Pancreas (tissue), 10 donors: ENCODE data around the gene CGREF1. TPM values are rescaled to one million over a fixed set of nuclear protein-coding genes. Genes with fewer than 3 reads are reported as not detected.
A peak's percentile ranks its signal among the peaks of the same experiment; 100 is the strongest.
"Not testable (repeated sequence)": the region's sequence is repeated elsewhere in the genome, so short reads cannot be mapped to it uniquely, and the experiment has no call there.

Experiments used
- ATAC-seq, 4 donors: fragments of 200-7000 bp; cut with Tn5 transposase; one replicate each; pipeline versions ENCODE4 v1.8.0 to v1.9.1; 2020; ENCODE audit warnings: mild to moderate bottlenecking in 4 of 4, moderate library complexity in 4 of 4
- DNase-seq, 6 donors: peaks; one replicate each; pipeline ENCODE4 v3.0.0-alpha.2; 2020
- FAIRE-seq: peaks from 2 replicates; lab custom pipeline; 2012; peaks lifted over from hg19 to GRCh38; lab: Jason Lieb, UNC
- H3K27ac ChIP-seq, 4 donors: fragments of 200-600 bp; sonication (generic); 1 replicate in 3 of 4; 2 replicates in 1 of 4; pipeline versions ENCODE4 v1.5.0 to v1.8.0; 2020
- H3K27me3 ChIP-seq, 4 donors: fragments of 200-600 bp; one replicate each; pipeline ENCODE4 v1.8.0; 2021
- H3K36me3 ChIP-seq, 3 donors: fragments of 200-600 bp; sonication (generic) in 1 of 3; one replicate each; pipeline versions ENCODE4 v1.5.0 to v1.8.0; 2020 to 2021
- H3K4me1 ChIP-seq, 3 donors: fragments of 200-600 bp; one replicate each; pipeline ENCODE4 v1.8.0; 2021
- H3K4me3 ChIP-seq, 4 donors: fragments of 200-600 bp; sonication (generic) in 2 of 4; one replicate each; pipeline versions ENCODE4 v1.5.0 to v1.8.0; 2020 to 2021
- H3K9me3 ChIP-seq, 4 donors: fragments of 200-600 bp; one replicate each; pipeline ENCODE4 v1.8.0; 2021
- CTCF ChIP-seq, 4 donors: fragments of 200-600 bp; sonication (generic) in 3 of 4; IDR thresholded peaks; one replicate each; pipeline versions ENCODE4 v1.5.0 to v1.8.0; 2021; ENCODE audit warnings: antibody characterized with exemption in 4 of 4
- WGBS, 2 donors: extraction: QIAGEN DNeasy Blood & Tissue Kit; methylation state at CpG; one replicate each; pipeline ENCODE4 v1.1.7; 2013; 5-methylcytosine and 5-hydroxymethylcytosine counted together
- intact Hi-C, 3 donors: fragments of 100-400 bp; cut with DNase I; formaldehyde crosslinking; loops; one replicate each; pipeline versions ENCODE4 v1.11.1 to v1.14.2; 2022
- polyA plus RNA-seq, 2 donors: library from polyadenylated mRNA; stranded (reverse); fragments of 200-250 nt; gene quantifications; one replicate each; pipeline ENCODE4 v1.2.3, GENCODE V29; 2013
- total RNA-seq, 6 donors: library from RNA; stranded (reverse); fragmentation: NEBNext Ultra II Directional in 4 of 6; extraction: Animal tissue kit (Norgen Biotek cat#: 25700) in 4 of 6; gene quantifications; one replicate each; pipeline versions ENCODE4 v1.2.1 to v1.2.4, GENCODE V29; 2021 to 2023
- donor health status: healthy with polysubstance abuse.
- donor health status: DM: no; HTN: no; CAD: no; lungs with moderate emphysema.
- donor health status: DM: no; HTN: no; CAD: no.
- donor health status: control.
- donor health status: control.
- donor health status: Bipolar disorder and iron deficiency.
- donor health status: DM: yes; HTN: yes; CAD: no.
- donor health status: DM: no; HTN: no; CAD: no.
- donor health status: DM: no; HTN: no; CAD: no.
- donor health status: DM: yes; HTN: yes; CAD: no.

Gene CGREF1
- total and polyA plus RNA-seq, 8 donors = 0.42 to 1.2 (median 0.78) TPM; not detected in 1

- WGBS, 2 donors = 50 to 58% methylated on average over 2 of the region's 2 CpGs
- Histone ChIP-seq H3K36me3 (no peaks in the 10 kb centered on the region), H3K27ac (no peak overlapping the region), H3K9me3 (no peaks in the 10 kb centered on the region), H3K4me3 (no peak overlapping the region), H3K27me3 (peaks cover 0 to 7% (median 0%) of the 10 kb centered on the region in 4 donors), H3K4me1 (peaks cover 0 to 5% (median 3%) of the 10 kb centered on the region in 3 donors)
- DNase-seq (no peak), ATAC-seq (no peak), FAIRE-seq (no peak)
- TF ChIP-seq CTCF (IDR thresholded peaks at IDR 0.05) = no peak
- intact Hi-C loops = no loop called here
Observed at GRCh38 chr2:27115519-27115918, 3.4 kb downstream of the CGREF1 start.

GRCh38 chr2:27111392-27112078 lies 7.4 kb downstream of the CGREF1 start:
- WGBS, 2 donors = 86 to 89% methylated on average over 41 to 49 of the region's 49 CpGs
- H3K4me1 ChIP-seq, FAIRE-seq, H3K9me3 ChIP-seq, ATAC-seq, intact Hi-C loops, H3K27ac ChIP-seq, H3K27me3 ChIP-seq, H3K4me3 ChIP-seq, H3K36me3 ChIP-seq: not testable (repeated sequence)
- DNase-seq = peak in 1 of 6 donors; percentile 50

- H3K36me3 ChIP-seq, H3K27ac ChIP-seq, H3K9me3 ChIP-seq, H3K4me1 ChIP-seq, intact Hi-C loops, H3K4me3 ChIP-seq, H3K27me3 ChIP-seq, DNase-seq, FAIRE-seq, ATAC-seq: not testable (repeated sequence)
- 70 to 78% methylated on average over 24 of the region's 24 CpGs for WGBS, 2 donors
Observed at GRCh38 chr2:27110603-27111352, 8.2 kb downstream of the CGREF1 start.

- DNase-seq = no peak
- no peaks in the 10 kb centered on the region for H3K9me3 ChIP-seq
- H3K4me3 ChIP-seq = no peak overlapping the region
- H3K4me1 ChIP-seq = no peaks in the 10 kb centered on the region
- intact Hi-C loops = no loop called here
- no peaks in the 10 kb centered on the region for H3K27me3 ChIP-seq
- H3K27ac ChIP-seq = no peak overlapping the region
- no peak for TF ChIP-seq CTCF (IDR thresholded peaks at IDR 0.05)
- FAIRE-seq = no peak
- H3K36me3 ChIP-seq = no peaks in the 10 kb centered on the region
- WGBS, 2 donors = 84 to 92% methylated on average over 3 of the region's 3 CpGs
- no peak for ATAC-seq
Observed at GRCh38 chr2:27109083-27109482, 9.8 kb downstream of the CGREF1 start.

GRCh38 chr2:27108221-27108620 lies 10.7 kb downstream of the CGREF1 start:
- no peak for TF ChIP-seq CTCF (IDR thresholded peaks at IDR 0.05)
- no peaks in the 10 kb centered on the region for H3K4me1 ChIP-seq
- H3K4me3 ChIP-seq = no peak overlapping the region
- intact Hi-C loops = no loop called here
- no peaks in the 10 kb centered on the region for H3K9me3 ChIP-seq
- WGBS, 2 donors = 56 to 69% methylated on average over 2 of the region's 2 CpGs
- DNase-seq (no peak), ATAC-seq (no peak), FAIRE-seq (no peak)
- H3K27ac ChIP-seq = no peak overlapping the region
- H3K36me3 ChIP-seq = no peaks in the 10 kb centered on the region
- no peaks in the 10 kb centered on the region for H3K27me3 ChIP-seq

- Histone ChIP-seq H3K27me3 (no peaks in the 10 kb centered on the region), H3K36me3 (no peaks in the 10 kb centered on the region), H3K27ac (no peak overlapping the region), H3K4me1 (no peaks in the 10 kb centered on the region), H3K9me3 (no peaks in the 10 kb centered on the region), H3K4me3 (no peak overlapping the region)
- no peak for ATAC-seq
- 52 to 71% methylated on average over 3 of the region's 3 CpGs for WGBS, 2 donors
- intact Hi-C loops = no loop called here
- no peak for DNase-seq
- no peak for TF ChIP-seq CTCF (IDR thresholded peaks at IDR 0.05)
- FAIRE-seq = no peak
Observed at GRCh38 chr2:27105981-27106380, 12.9 kb downstream of the CGREF1 start.
